ENCODE measurements around the gene MYO7B. TPM values are rescaled to one million over a fixed set of nuclear protein-coding genes. Genes with fewer than 3 reads are reported as not detected.

The MYO7B gene
- total and polyA plus RNA-seq, 2 experiments from 2014 or later = 17.6 to 20.1 TPM

DNA sequence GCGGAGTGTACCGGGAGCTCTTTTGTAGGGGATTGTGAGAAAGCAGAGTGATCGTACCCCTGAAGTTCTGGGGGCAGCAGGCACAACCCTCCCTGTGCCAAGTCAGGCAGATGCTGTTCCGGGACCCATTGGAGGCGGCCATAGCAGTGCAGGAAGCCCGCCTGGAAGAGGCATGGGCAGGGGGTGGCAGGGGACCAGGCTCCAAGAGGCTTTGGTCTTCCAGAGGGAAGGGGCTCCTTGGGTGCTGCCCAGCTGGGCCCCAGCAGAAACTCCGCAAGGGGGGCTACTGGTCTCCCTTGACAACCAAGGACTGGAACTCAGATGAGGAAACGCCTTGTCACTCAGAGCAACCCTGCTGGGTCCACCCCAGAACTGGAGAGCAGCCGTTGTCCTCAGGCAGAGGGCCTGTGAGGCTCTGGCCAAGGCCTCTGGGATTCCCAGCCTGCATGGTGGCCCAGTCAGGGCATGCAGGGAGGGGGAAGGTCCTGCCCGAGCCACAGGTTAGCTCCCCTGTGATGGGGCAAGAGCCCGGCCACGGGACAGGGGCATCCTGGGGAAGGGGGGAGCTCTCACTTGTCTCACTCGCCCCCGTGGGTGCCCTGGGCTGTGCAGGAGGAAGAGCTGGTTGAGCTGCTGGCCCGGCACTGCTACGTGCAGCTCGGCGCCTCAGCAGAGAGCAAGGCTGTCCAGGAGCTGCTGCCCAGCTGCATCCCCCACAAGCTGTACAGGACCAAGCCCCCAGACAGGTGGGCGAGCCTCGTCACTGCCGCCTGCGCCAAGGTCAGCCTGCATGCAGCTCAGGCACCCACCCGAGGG lies 89.5 kb downstream of the MYO7B start:
- Histone ChIP-seq H3K27me3 (no peaks in the 10 kb centered on the region), H3K9me3 (ENCODE audit: low read depth) (no peaks in the 10 kb centered on the region), H4K20me1 (ENCODE audit: insufficient read depth, poor library complexity, severe bottlenecking) (no peaks in the 10 kb centered on the region), H3K4me3 (no peak overlapping the region), H3K4me2 (no peak overlapping the region), H3K9me2 (replicated peaks; ENCODE audit: insufficient read depth) (no peaks in the 10 kb centered on the region), H3K79me2 (no peaks in the 10 kb centered on the region), H2AFZ (no peak overlapping the region), H3K27ac (no peak overlapping the region), H3K4me1 (ENCODE audit: insufficient read depth) (no peaks in the 10 kb centered on the region), H3K36me3 (replicated peaks; ENCODE audit: insufficient read depth, low read depth) (no peaks in the 10 kb centered on the region)
- no peak for DNase-seq (ENCODE audit: low spot score)
- WGBS (ENCODE audit: low lambda C conversion rate, missing lambda C conversion rate) = 91% methylated on average over 23 of the region's 23 CpGs
- no peak for TF ChIP-seq EZH2 (IDR thresholded peaks at IDR 0.05; ENCODE audit: borderline replicate concordance)
- no peak for TF ChIP-seq CTCF (IDR thresholded peaks at IDR 0.05; ENCODE audit: poor library complexity)
- no peak for TF ChIP-seq EZH2phosphoT487 (IDR thresholded peaks at IDR 0.05; ENCODE audit: low read depth, severe bottlenecking, unreplicated experiment)

GRCh38 chr2:127625572-127625951 lies 90.1 kb downstream of the MYO7B start:
- no peak for TF ChIP-seq EZH2 (IDR thresholded peaks at IDR 0.05; ENCODE audit: borderline replicate concordance)
- no peak for TF ChIP-seq CTCF (IDR thresholded peaks at IDR 0.05; ENCODE audit: poor library complexity)
- no peak for TF ChIP-seq EZH2phosphoT487 (IDR thresholded peaks at IDR 0.05; ENCODE audit: low read depth, severe bottlenecking, unreplicated experiment)
- no peak overlapping the region for H3K4me2 ChIP-seq
- H3K9me3 ChIP-seq (ENCODE audit: low read depth) = no peaks in the 10 kb centered on the region
- no peak for DNase-seq (ENCODE audit: low spot score)
- H3K27ac ChIP-seq = no peak overlapping the region
- no peaks in the 10 kb centered on the region for H3K4me1 ChIP-seq (ENCODE audit: insufficient read depth)
- no peaks in the 10 kb centered on the region for H4K20me1 ChIP-seq (ENCODE audit: insufficient read depth, poor library complexity, severe bottlenecking)
- WGBS (ENCODE audit: low lambda C conversion rate, missing lambda C conversion rate) = 89% methylated on average over 2 of the region's 2 CpGs
- no peak overlapping the region for H2AFZ ChIP-seq
- no peak overlapping the region for H3K4me3 ChIP-seq
- no peaks in the 10 kb centered on the region for H3K36me3 ChIP-seq (replicated peaks; ENCODE audit: insufficient read depth, low read depth)
- no peaks in the 10 kb centered on the region for H3K27me3 ChIP-seq
- no peaks in the 10 kb centered on the region for H3K79me2 ChIP-seq
- H3K9me2 ChIP-seq (replicated peaks; ENCODE audit: insufficient read depth) = no peaks in the 10 kb centered on the region

- no peak for DNase-seq (ENCODE audit: low spot score)
- Histone ChIP-seq H2AFZ (no peak overlapping the region), H3K27ac (no peak overlapping the region), H3K36me3 (replicated peaks; ENCODE audit: insufficient read depth, low read depth) (no peaks in the 10 kb centered on the region), H3K27me3 (no peaks in the 10 kb centered on the region), H3K9me3 (ENCODE audit: low read depth) (no peaks in the 10 kb centered on the region), H4K20me1 (ENCODE audit: insufficient read depth, poor library complexity, severe bottlenecking) (no peaks in the 10 kb centered on the region), H3K9me2 (replicated peaks; ENCODE audit: insufficient read depth) (no peaks in the 10 kb centered on the region), H3K79me2 (no peaks in the 10 kb centered on the region), H3K4me1 (ENCODE audit: insufficient read depth) (no peaks in the 10 kb centered on the region), H3K4me3 (no peak overlapping the region), H3K4me2 (no peak overlapping the region)
- WGBS (ENCODE audit: low lambda C conversion rate, missing lambda C conversion rate) = 73% methylated on average over 12 of the region's 12 CpGs
- TF ChIP-seq EZH2 (IDR thresholded peaks at IDR 0.05; ENCODE audit: borderline replicate concordance) = no peak
- no peak for TF ChIP-seq EZH2phosphoT487 (IDR thresholded peaks at IDR 0.05; ENCODE audit: low read depth, severe bottlenecking, unreplicated experiment)
- no peak for TF ChIP-seq CTCF (IDR thresholded peaks at IDR 0.05; ENCODE audit: poor library complexity)
These were observed 90.7 kb downstream of the MYO7B start for GRCh38 chr2:127626175-127626574.

Data from hepatocyte (in vitro differentiated cells).